NCI-H774 (cell line): ENCODE data around the gene SIVA1.
A peak's percentile ranks its signal among the peaks of the same experiment; 100 is the strongest.
"Not testable (repeated sequence)": the region's sequence is repeated elsewhere in the genome, so short reads cannot be mapped to it uniquely, and the experiment has no call there.

ENCODE experiments used
- DNase-seq: peaks from one replicate; lab custom pipeline; 2025; lab: John Stamatoyannopoulos, UW

Gene SIVA1

GRCh38 chr14:104734991-104735779 lies 17.8 kb upstream of the SIVA1 start:
- no peak for DNase-seq

GRCh38 chr14:104735830-104736642 lies 16.9 kb upstream of the SIVA1 start:
- no peak for DNase-seq

- DNase-seq, result no peak
Observed at GRCh38 chr14:104738375-104739019, 14.4 kb upstream of the SIVA1 start.

- no peak for DNase-seq
Observed at GRCh38 chr14:104739026-104739425, 13.9 kb upstream of the SIVA1 start.

GRCh38 chr14:104739546-104740516 lies 13.1 kb upstream of the SIVA1 start:
- DNase-seq, result no peak

GRCh38 chr14:104741108-104741802 lies 11.7 kb upstream of the SIVA1 start:
- DNase-seq, result no peak

GRCh38 chr14:104741803-104742251 lies 11.1 kb upstream of the SIVA1 start:
- no peak for DNase-seq

- DNase-seq, result no peak
Observed at GRCh38 chr14:104742586-104743455, 10.1 kb upstream of the SIVA1 start.

- DNase-seq, result no peak
Observed at GRCh38 chr14:104743461-104744380, 9.2 kb upstream of the SIVA1 start.

GRCh38 chr14:104744484-104744883 lies 8.5 kb upstream of the SIVA1 start:
- DNase-seq, result no peak

- no peak for DNase-seq
Observed at GRCh38 chr14:104745431-104745830, 7.5 kb upstream of the SIVA1 start.

- DNase-seq, result no peak
Observed at GRCh38 chr14:104746071-104746545, 6.8 kb upstream of the SIVA1 start.

GRCh38 chr14:104746934-104747481 lies 5.9 kb upstream of the SIVA1 start:
- DNase-seq, result peak; percentile 89

- DNase-seq, result no peak
Observed at GRCh38 chr14:104747876-104748275, 5.1 kb upstream of the SIVA1 start.

GRCh38 chr14:104749111-104749649 lies 3.8 kb upstream of the SIVA1 start:
- DNase-seq, result peak; percentile 23

- no peak for DNase-seq
Observed at GRCh38 chr14:104750056-104750752, 2.7 kb upstream of the SIVA1 start.

- DNase-seq, result not testable (repeated sequence)
Observed at GRCh38 chr14:104750753-104751057, 2.2 kb upstream of the SIVA1 start.
